ENCODE measurements around the gene PPP6R2. TPM values are rescaled to one million over a fixed set of nuclear protein-coding genes. Genes with fewer than 3 reads are reported as not detected.

The PPP6R2 gene
- total RNA-seq, 1 experiment from 2014 or later, result 42.6 TPM

DNA sequence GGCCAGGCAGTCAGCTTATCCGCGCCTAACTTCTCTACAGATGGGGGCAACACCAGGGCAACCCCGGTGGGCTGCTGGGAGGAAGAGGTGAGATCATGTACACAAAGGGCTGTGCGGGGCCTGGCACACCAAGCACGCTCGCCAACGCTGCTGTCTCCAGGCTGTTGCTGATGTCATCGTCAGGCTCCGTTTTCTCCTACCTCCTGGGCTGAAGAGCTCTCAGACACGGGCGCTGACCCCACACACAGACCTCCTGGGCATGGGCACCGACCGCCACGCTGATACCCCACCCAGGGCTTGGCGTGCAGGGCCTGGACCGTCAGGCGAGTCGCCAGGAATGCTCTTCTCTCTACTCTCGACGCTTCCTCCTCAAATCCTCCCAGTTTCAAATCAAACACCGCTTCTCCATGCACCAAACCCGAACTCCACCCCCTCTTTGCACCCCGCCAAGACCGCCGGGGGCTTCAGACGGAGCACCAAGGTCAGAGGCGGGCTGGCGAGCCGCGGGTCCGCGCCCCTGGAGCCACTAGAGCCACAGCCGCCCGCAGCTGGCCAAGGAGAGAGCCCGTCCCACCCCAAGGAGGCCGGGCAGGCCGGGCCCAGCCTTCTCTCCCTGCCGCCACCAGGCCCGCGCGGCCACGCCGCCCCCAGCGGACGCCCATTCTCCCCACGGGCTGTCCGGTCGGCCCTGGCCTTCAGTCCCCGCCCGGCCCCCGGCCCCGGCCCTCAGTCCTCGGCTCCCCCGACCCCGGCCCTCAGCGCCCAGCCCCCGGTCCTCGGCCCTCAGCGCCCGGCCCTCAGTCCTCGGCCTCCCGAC, 130.9 kb downstream of the PPP6R2 start:
- Histone ChIP-seq H4K5ac (ENCODE audit: insufficient read length, low read depth, low read length) (no peak overlapping the region), H4K8ac (replicated peaks; ENCODE audit: insufficient read length, low read depth, low read length) (no peak overlapping the region), H2BK20ac (ENCODE audit: low read depth, low read length, poor library complexity, severe bottlenecking) (no peak overlapping the region), H2BK120ac (ENCODE audit: low read depth, low read length, poor library complexity, severe bottlenecking) (no peak overlapping the region), H2AFZ (ENCODE audit: low read length) (no peak overlapping the region), H3K23me2 (ENCODE audit: insufficient read length, low read depth, low read length, poor library complexity, severe bottlenecking) (peaks cover 11% of the 10 kb centered on the region), H3K4me2 (ENCODE audit: insufficient read depth, insufficient read length, low read length) (peak overlapping the region; percentile 68), H3K18ac (ENCODE audit: insufficient read length, low read depth, low read length) (no peak overlapping the region), H3K4me1 (ENCODE audit: insufficient read depth, low read length) (no peaks in the 10 kb centered on the region; the same call in 1 of the 2 replicates), H3K56ac (ENCODE audit: insufficient read length, low read depth, low read length) (no peak overlapping the region), H4K91ac (ENCODE audit: insufficient read length, low read depth, low read length) (no peak overlapping the region), H2BK15ac (ENCODE audit: low read depth, low read length) (no peak overlapping the region), H3K4ac (ENCODE audit: low read depth, low read length) (no peak overlapping the region), H3K79me1 (ENCODE audit: insufficient read depth, low read depth, low read length, poor library complexity, severe bottlenecking) (peaks cover 16% of the 10 kb centered on the region), H3K79me2 (ENCODE audit: insufficient read depth, low read length) (peaks cover 16% of the 10 kb centered on the region; the same call in 1 of the 2 replicates), H3K27ac (ENCODE audit: insufficient read length, low read depth, low read length) (no peak overlapping the region), H2BK5ac (ENCODE audit: insufficient read length, low read length) (no peak overlapping the region), H3K14ac (ENCODE audit: insufficient read depth, low read length) (no peak overlapping the region; the same call in 1 of the 2 replicates), H3K27me3 (ENCODE audit: insufficient read depth, low read length) (no peaks in the 10 kb centered on the region), H2BK12ac (ENCODE audit: insufficient read length, low read depth, low read length) (no peak overlapping the region), H3K9me3 (ENCODE audit: control insufficient read depth, low read depth, low read length) (no peaks in the 10 kb centered on the region), H3K9ac (ENCODE audit: extremely low read depth, insufficient read length, low read length) (peak overlapping the region; percentile 42), H3K23ac (ENCODE audit: insufficient read length, low read depth, low read length) (no peak overlapping the region), H2AK5ac (ENCODE audit: insufficient read length, low read length) (no peak overlapping the region), H3T11ph (ENCODE audit: low read length) (no peak overlapping the region), H4K20me1 (ENCODE audit: control insufficient read depth, insufficient read depth, insufficient read length) (peaks cover 4% of the 10 kb centered on the region)
- peaks cover 17% of the 10 kb centered on the region for H3K27me3 Mint-ChIP-seq (ENCODE audit: low read depth)
- no CpG with 5 or more reads among the region's 62 CpGs for WGBS (ENCODE audit: extremely low coverage, insufficient read length, low lambda C conversion rate)
- H3K27ac Mint-ChIP-seq, result 0 out of 7 replicates have a peak overlapping the region, but pooled peaks of 1 of the 3 experiments have one; percentile 61
- no peaks in the 10 kb centered on the region for H3K9me3 Mint-ChIP-seq
- H3K4me1 Mint-ChIP-seq, result peaks cover 38 to 39% of the 10 kb centered on the region in 2 experiments
- DNase-seq, result no peak
- peaks cover 0 to 7% (median 0%) of the 10 kb centered on the region in 3 experiments; a peak in 4 of 7 replicates for H3K36me3 Mint-ChIP-seq (ENCODE audit: insufficient read depth in 1 of 3, low read depth in 3 of 3)
- TF ChIP-seq, protein P1, sequence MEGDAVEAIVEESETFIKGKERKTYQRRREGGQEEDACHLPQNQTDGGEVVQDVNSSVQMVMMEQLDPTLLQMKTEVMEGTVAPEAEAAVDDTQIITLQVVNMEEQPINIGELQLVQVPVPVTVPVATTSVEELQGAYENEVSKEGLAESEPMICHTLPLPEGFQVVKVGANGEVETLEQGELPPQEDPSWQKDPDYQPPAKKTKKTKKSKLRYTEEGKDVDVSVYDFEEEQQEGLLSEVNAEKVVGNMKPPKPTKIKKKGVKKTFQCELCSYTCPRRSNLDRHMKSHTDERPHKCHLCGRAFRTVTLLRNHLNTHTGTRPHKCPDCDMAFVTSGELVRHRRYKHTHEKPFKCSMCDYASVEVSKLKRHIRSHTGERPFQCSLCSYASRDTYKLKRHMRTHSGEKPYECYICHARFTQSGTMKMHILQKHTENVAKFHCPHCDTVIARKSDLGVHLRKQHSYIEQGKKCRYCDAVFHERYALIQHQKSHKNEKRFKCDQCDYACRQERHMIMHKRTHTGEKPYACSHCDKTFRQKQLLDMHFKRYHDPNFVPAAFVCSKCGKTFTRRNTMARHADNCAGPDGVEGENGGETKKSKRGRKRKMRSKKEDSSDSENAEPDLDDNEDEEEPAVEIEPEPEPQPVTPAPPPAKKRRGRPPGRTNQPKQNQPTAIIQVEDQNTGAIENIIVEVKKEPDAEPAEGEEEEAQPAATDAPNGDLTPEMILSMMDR (conservative IDR thresholded peaks at IDR 0.05), result no peak
- peak overlapping the region; percentile 81 to 91 for H3K4me3 Mint-ChIP-seq

All from H9 (cell line).